AML-193 (cell line): Measurements from ENCODE around the gene YWHAE.
"Not testable (repeated sequence)": the region's sequence is repeated elsewhere in the genome, so short reads cannot be mapped to it uniquely, and the experiment has no call there.

Experiments
- DNase-seq, 2 experiments: peaks; one replicate each; lab custom pipeline; 2025; lab: John Stamatoyannopoulos, UW

YWHAE gene

DNA sequence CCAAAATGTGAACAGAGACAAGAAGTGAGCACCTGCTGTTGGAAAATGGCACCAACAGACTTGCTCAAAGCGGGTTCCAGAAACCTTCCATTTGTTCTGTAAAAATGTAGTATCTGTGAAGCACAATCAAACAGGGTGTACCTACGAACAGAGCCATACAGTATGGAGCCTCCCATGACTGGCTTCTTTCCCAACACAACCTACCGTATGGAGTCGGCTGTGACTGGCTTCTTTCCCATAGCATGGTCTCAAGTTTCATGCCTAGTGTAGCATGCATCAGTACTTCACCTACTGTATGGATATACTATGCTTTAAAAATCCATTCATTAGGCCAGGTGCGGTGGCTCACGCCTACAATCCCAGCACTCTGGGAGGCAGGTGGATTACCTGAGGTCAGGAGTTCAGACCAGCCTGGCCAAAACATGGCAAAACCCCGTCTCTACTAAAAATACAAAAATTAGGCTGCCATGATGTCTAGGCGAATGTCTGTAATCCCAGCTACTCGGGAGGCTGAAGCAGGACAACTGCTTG lies 26.2 kb downstream of the YWHAE start:
- DNase-seq, result no peak

DNA sequence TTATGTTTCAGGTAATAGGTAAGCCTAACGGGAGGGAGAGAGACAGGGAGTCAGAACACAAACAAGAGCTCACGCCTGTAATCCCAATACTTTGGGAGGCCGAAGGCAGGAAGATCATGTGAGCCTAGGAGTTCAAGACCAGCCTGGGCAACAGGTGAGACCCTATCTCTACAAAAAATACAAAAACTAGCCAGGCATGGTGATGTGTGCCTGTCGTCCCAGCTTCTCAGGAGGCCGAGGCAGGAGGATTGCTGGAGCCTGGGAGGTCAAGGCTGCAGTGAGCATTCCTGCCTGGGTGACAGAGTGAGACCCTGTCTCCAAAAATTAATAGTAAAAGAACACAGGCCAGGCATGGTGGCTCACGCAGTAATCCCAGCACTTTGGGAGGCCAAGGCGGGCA lies 27.4 kb downstream of the YWHAE start:
- no peak for DNase-seq

DNA sequence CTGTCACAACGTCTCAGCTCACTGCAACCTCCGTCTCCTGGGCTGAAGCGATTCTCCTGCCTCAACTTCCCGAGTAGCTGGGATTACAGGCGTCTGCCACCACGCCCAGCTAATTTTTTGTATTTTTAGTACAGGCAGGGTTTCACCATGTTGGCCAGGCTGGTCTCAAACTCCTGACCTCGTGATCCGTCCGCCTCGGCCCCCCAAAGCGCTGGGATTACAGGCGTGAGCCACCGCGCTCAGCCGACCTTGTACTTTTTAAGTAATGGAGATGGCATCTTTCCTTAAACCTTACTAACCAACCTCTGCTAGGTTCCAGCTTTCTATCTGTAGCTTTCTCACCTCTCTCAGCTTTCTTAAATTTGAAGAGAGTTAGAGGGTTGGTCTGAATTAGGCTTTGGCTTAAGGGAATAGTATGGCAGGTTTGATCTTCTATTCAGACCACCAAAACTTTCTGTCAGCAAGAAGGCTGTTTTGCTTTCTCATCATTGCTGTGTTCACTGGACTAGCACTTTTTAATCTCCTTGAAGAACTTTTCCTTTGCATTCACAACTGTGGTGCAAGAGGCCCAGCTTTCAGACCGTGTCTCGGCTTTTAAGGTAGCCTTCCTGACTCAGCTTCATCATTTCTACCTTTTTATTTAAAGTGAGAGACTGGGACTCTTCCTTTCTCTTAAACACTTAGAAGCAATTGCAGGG lies 28.0 kb downstream of the YWHAE start:
- DNase-seq, result no peak

DNA sequence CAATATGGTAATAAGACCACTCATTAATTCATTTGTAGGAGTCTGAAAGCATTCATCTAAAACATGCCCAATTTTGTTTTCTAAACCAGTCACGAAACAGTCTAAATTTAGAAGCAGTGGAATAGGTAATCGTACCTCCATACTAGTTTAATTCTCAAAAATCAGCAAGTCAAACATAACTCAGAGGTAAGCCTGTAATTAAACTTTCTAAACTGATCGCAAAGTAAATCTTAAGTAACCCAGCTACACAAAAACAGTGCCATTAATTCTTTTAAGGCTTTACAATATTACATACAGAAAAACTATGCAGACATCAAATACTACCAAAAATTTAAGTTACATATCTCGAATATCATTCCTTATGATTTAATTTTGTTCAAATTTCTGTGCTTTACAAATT lies 31.4 kb downstream of the YWHAE start:
- no peak for DNase-seq

DNA sequence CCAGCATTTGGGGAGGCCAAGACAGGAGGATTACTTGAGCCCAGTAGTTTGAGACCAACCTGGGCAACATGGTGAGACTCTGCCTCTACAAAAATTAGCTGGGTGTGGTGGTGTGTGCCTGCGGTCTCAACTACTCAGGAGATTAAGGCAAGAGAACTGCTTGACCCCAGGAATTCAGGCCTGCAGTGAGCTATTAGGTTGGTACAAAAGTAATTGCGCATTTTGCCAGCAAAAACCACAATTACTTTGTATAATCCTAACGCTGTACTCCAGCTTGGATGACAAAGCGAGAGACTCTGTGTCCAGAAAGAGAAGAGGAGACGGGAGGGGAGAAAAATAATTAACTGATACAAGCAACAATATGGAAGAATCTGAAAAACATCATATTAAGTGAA lies 32.7 kb downstream of the YWHAE start:
- DNase-seq, result no peak

DNA sequence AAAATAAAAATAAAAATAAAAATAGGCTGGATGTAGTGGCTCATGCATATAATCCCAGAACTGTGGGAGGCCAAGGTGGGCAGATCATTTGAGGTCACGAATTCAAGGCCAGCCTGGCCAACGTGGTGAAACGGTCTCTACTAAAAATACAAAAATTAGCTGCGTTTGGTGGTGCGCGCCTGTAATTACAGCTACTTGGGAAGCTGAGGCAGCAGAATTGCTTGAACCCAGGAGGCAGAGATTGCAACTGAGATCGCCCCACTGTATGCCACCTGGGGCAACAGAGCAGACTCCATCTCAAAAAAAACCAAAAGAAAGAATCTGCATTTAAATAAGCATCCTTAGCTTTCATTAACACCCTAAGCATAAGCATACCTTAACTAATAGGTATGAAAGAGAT lies 33.8 kb downstream of the YWHAE start:
- DNase-seq, result no peak

DNA sequence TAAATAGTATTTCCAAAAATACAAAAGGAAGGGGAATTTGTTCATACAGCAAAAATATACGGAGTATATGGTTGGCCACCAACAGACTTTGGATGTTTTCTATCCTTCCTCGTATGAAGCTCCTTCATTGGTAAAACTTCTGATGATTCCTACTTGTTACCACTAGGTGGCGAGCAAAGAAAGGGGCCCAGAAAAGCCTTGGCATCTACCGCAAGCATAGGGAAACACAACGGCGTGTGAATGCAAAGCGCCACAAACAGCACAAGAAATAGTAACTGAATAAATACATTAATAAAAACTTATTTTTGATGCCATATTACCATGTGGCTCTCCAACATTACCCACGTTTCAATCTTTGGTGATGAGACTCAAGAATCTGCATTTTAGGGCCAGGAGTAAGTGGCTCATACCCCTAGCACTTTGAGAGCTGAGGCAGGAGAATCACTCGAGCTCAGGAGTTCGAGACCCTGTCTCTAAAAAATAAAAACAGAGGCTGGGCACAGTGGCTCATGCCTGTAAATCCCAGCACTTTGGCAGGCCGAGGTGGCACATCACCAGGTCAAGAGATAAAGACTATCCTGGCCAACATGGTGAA lies 34.5 kb downstream of the YWHAE start:
- peak; percentile 34 to 55 for DNase-seq

DNA sequence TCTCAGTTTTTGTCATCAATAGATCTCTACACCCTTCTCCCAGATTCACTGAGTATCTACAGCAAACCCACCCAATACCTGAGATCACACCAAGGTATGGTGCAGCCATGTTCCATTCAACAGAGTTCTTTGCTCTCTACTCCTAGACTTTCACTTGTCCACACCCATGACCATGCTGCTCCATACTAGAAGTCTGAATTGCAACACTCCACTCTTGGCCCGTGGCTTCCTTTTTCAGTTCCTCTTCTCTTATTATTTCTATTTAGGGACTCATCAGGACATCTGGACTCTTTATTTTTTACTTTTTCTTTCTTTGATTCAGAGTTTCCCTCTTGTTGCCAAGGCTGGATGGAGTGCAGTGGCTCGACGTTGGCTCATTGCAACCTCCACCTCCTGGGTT lies 37.1 kb downstream of the YWHAE start:
- DNase-seq, result peak; percentile 61 to 65

DNA sequence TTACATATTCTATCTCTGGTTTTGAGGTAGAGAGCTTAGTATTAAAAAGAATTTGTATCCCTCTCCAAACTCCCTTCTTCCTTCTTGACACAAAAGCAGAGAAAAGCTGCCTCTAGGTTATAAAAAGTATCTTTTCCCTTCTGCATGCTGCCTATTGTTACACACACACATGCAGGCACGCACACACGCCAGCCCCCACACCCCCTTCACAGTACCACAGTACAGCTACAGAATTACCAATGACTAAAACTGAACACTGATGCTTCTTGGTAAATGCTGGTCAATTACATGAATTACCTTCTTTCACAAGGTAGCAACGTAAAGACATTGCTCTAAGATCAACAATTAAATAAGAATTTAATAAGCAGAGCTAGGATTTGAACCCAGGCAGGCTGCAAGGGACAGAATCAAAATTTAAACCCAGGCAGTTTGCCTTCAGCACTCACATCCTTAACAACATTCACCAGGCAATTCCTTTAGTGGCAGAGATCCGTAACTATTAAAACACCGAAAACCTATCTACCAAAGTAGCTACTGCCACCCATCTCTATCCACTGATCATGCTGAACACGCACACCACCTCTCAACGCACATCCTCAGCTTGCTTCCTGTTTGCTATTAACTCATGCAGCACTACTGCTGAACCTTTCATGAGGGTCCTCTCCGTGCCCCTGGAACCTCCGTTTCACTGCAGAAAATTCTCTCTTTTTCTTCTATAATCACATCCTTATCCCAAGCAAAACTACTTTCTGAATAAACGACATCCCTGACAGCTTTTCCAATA lies 37.8 kb downstream of the YWHAE start:
- no peak for DNase-seq

DNA sequence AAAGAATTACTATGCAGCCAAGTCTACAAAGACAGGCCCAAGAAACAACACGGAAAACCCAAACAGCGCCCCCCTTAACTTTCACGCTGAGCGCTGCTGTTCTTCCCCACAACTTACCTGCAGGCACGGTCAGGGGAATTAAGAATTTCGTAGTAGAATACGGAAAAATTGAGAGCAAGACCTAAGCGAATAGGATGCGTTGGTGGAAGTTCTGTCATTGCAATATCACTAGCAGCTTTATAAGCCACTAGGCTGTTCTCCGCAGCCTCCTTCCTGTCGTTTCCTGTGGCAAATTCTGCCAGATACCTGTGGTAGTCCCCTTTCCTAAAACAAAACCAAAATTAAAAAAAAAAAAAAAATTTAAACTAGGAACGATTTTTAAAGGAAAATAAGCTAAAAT lies 39.0 kb downstream of the YWHAE start:
- no peak for DNase-seq

DNA sequence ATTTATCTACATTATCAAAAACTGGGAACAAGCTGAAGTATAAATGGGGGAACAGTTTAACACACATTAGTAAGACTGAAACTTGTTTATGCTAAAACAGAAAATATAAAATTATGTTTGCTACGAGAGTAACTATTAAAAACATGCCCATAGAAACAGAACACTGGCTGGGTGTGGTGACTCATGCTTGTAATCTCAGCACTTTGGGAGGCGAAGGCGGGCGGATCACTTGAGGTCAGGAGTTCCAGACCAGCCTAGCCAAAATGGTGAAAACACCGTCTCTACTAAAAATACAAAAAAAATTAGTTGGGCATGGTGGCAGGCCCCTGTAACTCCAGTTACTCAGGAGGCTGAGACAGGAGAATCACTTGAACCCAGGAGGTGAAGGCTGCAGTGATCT lies 39.7 kb downstream of the YWHAE start:
- not testable (repeated sequence) for DNase-seq

DNA sequence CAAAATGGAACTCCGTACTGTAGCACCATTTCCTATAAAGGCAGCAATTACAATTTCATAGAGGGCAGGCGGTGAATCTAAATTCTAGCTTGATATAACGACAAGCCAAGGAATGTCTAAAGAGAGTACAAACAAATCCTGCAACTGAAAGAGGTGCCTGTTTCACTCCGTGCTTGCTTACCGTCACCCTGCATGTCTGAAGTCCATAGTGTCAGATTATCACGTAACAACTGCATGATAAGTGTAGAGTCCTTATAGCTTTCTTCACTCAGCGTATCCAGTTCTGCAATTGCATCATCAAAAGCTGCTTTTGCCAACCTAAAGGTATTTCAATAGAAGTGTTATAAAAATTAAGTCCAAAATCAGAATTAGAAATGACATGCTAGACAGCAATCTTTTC lies 46.0 kb downstream of the YWHAE start:
- no peak for DNase-seq

DNA sequence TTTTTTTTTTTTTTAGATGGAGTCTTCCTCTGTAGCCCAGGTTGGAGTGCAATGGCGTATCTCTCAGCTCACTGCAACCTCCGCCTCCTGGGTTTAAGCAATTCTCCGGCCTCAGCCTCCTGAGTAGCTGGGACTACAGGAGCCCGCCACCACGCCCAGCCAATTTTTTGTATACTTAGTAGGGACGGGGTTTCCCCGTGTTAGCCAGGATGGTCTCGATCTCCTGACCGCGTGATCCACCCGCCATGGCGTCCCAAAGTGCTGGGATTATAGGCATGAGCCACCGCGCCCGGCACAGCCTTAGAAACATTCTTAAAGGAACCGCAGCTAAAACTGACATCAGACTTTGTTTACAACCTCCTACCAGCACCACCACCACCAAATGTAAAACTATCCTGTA lies 47.5 kb downstream of the YWHAE start:
- DNase-seq, result not testable (repeated sequence)

DNA sequence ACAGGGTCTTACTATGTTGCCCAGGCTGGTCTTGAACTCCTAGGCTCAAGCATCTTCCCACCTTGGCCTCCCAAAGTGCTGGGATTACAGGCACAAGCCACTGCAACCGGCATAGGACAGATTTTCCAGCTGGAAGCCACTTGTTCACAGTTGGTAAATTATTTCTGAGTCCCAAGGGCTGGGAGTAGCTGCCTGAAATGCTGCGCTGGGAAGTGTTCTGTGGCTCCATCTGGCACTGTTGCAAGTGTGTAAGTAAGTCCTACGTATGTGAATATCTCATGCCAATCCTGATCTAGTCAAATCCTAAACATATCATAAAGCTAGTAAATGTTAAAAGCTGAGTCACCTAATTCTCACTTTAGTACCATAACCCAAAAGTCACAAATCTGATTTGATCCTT lies 48.1 kb downstream of the YWHAE start:
- no peak for DNase-seq

DNA sequence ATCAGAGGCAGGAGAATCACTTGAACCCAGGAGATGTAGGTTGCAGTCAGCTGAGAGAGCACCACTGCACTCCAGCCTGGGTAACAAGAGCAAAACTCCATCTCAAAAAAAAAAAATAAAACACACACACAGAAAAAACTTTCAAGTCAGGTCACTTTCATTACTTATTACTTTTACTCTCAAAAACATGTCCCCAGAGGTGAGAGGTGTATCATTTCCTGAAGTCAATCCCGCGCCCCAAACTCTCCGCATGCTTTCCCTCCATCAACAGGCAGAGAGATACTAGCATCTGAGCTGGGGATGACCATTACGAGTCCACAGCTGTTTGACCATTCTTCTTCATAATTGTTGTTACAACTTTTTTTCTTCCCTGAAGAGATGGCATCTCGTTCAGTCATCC lies 48.7 kb downstream of the YWHAE start:
- DNase-seq, result no peak

DNA sequence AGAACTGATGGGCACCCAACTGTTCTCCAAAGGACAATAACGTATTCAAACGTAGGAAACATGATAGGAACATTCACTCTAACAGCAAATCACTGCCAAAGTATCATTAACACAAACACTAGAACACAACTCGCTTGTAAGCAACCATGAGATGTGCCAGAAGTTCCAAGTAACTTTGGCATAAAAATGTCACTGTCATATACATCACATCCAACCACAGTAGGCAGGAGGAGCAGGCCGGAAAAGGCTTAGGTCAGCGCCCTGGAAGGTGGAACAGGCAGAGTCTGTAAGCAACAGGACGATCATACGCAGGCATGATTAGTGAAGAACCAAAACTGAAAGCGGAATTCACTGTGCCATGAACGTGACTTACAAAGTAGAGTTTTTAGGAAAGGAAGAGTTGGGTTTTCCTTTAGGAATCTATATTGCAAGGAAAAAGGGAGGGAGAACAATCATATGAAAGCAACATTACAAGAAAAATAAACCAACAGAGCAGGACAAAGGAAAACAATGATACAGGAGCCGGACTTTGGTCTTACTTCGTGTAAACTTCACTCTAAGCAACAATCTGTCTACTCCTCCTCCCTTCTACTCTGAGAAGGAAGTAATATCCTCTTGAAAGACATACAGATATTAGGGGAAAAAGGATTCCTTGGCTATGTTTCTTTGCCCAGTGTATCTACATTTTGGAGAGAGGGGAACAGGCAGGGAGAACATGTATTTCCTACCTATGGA lies 52.3 kb downstream of the YWHAE start:
- DNase-seq, result no peak

DNA sequence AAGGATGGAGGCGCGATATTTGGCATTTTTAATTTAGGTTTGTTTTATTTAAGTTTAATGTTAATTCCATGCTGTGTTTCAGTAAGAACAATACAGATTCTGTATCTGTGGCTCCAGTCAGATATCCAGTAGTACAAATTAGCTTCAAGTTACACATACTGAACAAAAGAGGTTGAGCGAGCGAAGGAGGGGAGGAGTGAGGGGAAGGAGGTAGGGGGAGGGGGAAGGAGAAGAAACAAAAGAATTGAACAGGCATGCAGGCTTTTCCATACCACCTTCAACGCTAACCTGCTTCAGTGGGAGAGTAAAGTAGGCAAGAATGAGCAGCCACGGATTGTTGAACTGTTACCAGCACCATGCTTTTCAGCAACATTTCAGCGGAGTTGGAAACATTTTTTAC lies 55.5 kb downstream of the YWHAE start:
- DNase-seq, result no peak

DNA sequence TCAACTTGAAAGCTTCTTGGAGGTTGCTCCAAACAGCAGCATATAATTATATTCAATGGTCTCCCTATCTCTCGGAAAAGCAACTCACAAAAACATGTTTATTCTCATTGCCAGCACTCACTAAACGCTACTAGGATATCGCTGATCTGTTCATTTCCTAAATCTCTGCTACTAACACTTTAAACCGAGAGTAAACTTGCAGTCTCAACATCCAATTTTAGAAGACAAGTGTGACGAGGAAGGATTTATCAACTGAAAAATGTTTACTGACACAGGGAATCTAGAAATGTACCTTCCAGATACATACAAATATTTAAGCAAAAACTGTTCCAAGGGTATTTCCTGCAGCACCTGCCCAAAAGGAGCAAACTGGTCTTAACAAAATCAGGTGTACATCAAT lies 56.5 kb downstream of the YWHAE start:
- DNase-seq, result no peak

DNA sequence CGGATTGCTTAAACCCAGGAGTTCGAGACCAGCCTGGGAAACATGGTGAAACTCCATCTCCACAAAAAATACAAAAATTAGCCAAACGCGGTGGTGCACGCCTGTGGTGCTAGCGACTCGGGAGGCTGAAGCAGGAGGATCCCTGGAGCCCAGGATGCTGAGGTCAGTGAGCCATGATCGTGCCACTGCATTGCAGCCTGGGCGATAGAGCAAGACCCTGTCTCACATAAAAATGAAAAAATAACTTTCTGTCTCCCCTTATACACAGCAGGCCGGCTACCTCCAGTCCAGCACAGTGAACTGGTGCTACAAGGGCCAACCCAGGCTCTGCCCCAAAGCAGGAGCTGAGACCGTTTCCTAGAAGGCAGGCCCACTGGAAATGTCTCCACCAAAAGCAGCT lies 59.7 kb downstream of the YWHAE start:
- DNase-seq, result no peak

DNA sequence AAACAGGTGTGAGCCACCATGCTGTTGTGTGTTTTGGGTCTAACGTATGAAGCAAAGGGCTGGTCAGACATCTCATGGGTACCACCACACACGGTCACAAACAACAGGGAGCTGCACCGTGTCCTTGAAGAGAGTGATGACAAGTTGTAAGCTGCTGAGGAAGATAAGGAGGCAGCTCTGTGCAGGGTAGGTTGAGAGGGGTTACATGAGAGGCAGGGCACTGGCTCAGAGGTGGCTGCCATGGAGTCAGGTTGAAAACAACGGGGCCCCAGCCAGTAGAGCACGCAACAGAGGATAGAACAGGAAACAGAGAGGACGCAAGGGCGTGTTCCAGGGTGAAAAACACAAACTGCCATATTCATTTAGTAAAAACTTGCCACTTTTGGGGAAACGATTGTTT lies 68.3 kb downstream of the YWHAE start:
- no peak for DNase-seq

DNA sequence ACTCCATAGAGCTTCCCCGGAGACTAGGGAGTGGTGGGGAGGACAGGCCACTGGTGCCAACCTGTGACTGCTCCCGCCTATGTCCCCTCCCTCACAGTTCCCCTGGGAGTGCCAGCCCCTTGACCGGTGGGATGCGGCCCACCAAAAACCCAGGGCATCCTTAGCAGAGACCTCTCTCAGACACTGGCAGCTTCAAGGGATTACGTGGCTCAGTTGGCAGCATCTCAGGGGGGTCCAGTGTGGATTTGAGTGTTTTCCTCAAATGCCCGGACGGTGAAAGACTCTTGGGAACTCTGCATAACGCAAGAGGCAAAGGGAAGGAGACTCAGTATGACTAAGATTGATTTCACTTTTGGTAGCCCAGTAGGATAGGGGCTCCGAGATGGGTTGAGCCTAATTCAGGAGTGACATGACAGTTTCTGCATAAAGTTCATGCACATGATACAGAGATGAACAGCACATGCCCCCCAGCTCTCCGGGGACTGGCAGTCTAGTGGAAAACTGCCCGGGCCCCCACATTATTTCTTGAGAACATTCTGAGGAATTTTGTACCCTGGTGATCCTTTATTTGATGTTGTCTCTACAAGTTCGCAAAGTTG lies 70.2 kb downstream of the YWHAE start:
- no peak for DNase-seq

DNA sequence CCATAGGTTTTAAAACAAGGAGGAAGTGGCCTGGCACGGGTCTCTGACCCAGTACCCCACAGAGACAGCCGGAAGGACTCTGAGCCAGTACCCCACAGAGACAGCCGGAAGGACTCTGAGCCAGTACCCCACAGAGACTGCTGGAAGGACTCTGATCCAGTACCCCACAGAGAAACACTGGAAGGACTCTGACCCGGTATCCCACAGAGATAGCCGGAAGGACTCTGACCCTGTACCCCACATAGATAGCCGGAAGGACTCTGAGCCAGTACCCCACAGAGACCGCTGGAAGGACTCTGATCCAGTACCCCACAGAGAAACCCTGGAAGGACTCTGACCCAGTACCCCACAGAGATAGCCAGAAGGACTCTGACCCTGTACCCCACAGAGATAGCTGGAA lies 71.6 kb downstream of the YWHAE start:
- DNase-seq, result no peak
